HL-60/S4 treated with retinoic acid at 250 ng/mL for 4 days and 3 days (cell line): Measurements from ENCODE around the gene THSD1.
"Not testable (repeated sequence)": the region's sequence is repeated elsewhere in the genome, so short reads cannot be mapped to it uniquely, and the experiment has no call there.

ENCODE experiments used
- in situ Hi-C: fragments of 300-500 bp; cut with MboI; formaldehyde crosslinking; loops from 2 replicates; pipeline ENCODE4 v1.7.0; 2022; ENCODE audit warnings: low sequenced_read_pairs

THSD1 gene

DNA sequence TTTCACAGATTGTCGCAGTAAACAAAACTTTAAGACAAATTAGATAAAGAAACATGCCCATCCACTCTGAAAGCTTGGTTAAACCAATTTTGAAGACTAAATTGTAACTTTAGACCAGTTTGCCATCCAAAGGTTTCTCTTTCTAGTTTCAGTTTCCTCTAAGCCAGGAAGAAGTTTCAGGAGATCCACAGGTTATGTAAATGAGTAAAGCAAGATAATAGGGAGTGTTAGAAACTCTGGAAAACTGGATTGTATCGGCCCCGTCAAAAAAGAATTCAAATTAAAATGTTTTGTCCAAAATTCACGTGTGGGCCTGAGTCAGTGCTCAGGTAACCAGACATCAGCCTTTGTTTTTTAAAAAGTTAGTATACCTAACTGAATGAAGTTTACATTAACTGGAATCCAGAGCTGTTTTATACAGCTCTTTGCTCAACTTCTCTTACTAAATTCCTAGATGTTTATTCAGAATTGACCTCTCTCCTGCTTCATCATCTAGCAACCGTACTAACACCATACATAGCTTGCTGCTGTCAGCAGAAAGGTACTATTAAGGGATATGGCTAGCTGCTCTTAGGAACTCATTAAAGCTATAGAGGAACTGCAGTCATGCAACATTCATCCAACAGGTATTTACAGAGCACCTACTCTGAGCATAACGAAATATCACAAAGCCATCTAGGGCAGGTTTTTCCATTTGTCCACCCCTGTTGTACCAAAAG lies 43.6 kb downstream of the THSD1 start:
- in situ Hi-C loops, result not testable (repeated sequence)

DNA sequence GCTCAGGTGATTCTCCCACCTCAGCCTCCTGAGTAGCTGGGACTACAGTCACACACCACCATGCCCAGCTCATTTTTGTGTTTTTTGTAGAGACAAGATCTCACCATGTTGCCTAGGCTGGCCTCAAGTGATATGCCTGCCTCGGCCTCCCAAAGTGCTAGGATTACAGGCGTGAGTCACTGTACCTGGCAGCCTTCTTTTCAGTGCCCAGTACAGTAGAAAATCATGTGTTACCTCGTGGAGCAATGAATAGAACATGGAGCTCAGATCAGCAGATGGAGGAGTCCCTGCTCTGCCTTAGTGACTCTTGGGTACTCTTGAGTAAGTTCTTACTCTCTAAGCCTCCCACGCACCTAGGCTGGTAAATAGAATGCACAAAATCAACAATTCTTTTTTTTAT lies 44.7 kb downstream of the THSD1 start:
- in situ Hi-C loops, result no loop called here

DNA sequence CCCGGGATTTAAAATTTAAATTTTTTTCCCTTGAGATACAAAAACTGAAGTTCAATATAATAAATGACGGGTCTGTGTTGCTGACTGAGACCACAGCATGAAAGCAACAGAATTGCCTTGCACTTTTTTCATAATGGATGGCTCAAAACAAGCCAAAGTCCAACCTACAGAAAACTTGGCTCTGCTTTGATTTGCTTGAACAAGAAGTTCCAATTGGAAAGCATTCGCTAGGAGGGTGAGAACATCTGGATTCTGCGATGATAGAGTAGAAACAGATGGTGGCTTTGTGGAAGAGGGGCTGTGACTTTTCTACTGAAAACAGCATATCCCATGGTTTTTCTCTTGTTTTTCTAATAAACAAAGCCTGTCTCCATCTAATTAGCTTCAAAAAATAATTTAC lies 46.4 kb downstream of the THSD1 start:
- in situ Hi-C loops, result no loop called here

DNA sequence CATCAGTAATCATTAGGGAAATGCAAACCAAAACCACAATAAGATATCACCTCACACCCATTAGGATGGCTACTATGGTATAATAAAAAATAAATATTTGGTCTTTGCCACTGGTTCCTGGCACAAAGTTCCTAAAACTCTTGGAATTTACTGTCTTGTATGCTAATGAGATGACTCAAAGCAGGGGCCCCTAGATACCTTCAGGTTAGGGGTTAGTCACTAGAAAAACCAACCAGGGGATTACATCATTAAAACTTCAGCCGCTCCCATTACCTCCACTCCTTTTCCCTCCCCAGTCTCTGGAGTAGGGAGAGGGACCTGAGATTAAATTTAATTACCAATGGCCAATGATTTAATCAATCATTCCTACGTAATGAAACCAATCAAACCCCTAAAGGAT lies 49.6 kb downstream of the THSD1 start:
- in situ Hi-C loops, result no loop called here

DNA sequence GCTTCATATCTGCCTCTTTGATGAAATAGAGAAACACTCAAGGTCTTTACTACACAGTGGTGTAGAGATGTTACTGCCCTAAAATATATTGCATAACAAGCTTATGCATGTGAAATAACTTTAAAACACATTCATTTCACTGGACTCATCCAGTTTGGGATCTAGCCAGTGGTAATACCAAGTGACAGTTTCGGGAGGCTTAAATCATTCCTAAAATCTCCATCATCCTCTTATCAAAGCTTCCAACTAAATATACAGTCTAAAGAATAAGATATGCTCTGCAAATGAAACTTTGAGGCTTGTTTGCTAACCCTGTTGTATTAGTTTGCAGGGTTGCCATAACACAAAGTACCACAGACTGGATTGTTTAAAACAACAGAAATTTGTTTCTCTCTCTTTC lies 52.8 kb downstream of the THSD1 start:
- in situ Hi-C loops, result no loop called here

DNA sequence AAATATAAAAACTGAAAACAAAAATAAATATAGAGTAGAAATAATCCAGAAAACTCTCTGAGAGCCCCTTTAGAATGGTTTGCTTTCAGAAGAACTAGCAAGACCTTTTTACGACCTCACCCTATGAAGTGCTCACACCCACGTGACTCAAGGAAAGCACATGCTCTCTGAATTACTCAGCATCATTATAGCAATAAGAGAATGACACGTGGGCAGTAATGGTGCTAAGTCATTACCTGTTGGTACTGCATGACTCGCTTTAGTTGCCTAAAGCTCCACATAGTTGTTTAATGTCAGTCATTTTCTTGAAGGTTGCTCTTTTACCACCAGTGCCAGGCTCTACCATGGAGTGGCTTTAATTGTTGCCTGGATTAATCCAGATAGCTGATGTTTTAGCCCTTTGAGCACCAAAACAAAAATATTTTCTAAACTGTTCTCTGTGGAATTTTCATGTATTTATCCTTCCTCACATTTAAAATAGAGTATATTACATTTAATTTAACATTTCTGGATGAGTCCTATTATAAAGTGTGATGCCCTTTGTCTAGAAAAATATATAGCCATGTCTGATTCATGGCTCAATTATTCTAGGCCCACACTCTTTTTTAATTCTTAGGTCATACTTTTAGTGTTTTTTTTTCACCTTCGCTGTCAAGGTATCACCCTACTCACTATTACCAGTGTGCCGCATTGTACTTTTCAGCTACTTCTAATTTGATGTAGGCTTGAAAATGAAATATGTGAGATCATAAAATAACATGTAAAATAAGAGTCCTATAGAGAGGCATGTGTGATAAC lies 56.8 kb downstream of the THSD1 start:
- in situ Hi-C loops, result no loop called here

DNA sequence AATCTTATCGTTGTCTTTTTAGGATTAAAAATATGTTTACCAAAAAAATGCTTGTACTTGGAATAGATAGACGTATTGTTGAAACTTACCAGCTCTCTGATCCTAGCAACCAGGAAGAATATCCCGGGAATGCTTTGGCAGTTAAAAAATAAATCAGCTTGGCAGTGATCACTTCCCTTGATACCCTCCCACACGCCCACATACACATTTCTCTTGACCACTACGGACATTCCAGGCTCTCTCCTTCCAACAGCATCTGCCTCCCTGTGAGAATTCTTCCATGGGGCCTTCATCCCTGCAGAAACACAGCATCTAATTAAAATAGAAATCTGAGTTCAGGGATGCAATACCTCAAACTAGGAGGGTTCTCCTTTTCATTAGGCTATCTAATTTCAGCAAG lies 57.9 kb downstream of the THSD1 start:
- in situ Hi-C loops, result no loop called here

DNA sequence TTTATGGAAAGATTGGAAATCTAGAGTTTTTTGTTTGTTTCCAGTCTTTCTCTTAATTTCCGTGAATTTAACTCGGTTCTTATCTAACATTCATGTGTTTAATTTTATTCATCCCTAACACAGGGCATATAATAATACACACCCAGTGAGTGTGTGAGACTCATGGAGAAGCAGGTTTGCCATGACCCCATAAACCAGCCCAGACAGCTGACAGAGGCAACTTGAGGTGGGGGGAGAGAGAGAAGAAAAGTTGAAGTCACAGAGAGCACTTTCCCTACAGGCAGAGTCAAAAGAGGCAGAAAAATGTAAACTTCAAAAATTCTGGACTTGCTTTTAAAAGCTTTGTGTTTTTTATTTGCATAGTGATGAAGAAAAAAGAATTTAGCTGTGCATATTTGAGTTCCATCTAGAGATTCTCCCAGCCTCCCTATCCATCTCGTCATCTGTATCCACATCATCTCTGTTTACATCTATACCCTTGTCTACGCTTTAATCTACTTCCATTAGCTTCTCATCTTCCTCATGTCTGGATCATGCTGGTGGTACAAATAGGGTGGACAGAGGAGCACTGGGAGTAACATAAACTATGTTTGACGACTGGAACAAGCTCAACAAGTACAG lies 60.2 kb downstream of the THSD1 start:
- in situ Hi-C loops, result no loop called here

DNA sequence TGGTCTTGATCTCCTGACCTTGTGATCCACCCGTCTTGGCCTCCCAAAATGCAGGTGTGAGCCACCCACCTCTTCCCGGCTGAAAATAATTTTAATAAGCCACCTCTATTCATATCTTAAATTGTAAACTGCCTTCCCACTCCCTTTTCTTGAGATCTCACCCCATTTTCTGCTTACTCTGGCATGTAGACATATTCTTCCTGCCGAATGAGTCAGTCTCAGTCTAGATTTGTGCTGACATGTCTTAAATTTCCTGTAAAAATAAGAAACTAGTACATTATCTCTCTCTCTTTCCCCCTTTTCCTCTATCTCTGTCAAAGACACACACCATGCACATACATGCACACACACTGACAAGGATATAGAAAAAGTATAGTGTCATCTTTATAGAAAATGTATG lies 60.9 kb downstream of the THSD1 start:
- in situ Hi-C loops, result no loop called here

DNA sequence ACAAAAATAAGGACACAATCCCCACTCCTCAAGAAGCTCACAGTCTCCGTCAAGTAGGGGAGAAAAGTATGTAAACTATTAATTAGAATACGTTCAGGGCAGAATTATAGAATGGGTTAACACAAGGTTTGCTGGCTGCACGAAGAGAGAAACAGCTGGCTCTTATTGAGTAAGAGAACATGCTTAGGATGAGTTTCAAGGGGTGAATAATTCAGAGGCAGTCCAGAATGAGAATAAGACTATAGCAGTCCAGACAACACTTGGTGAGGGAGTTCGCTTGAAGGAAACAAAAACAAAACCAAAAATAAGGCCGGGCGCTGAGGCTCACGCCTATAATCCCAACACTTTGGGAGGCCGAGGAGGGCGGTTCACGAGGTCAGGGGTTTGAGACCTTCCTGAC lies 61.9 kb downstream of the THSD1 start:
- in situ Hi-C loops, result no loop called here

DNA sequence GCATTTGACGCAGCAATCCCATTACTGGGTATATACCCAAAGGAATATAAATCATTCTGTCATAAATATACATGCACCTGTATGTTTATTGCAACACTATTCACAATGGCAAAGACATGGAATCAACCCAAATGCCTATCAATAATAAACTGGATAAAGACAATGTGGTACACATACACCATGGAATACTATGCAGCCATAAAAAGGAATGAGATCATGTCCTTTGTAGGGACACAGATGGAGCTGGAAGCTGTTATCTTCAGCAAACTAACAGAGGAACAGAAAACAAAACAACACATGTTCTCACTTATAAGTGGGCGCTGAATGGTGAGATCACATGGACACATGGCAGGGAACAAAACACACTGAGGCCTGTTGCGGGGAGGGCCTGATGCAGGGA lies 63.8 kb downstream of the THSD1 start:
- in situ Hi-C loops, result not testable (repeated sequence)

DNA sequence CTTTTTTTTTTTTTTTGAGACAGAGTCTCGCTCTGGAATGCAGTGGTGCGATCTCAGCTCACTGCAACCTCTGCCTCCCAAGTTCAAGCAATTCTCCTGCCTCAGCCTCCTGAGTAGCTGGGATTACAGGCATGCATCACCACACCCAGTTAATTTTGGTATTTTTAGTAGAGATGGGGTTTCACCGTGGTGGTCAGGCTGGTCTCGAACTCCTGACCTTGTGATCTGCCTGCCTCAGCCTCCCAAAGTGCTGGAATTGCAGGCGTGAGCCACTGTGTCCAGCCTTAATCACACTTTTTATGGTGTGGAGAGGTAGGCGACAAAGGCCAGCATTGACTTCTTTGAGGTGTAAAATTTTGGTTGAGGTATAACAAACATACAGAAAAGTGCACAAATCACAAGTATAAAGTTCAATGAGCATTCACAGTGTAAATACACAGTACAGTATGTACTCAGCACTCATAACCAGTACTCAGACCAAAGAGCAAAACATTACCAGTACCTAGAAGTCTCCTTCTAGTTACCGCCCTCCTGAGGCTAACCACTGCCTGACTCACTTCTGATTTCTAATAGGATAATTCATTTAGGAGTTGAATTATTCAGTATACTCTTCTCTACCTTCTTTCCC lies 68.0 kb downstream of the THSD1 start:
- in situ Hi-C loops, result not testable (repeated sequence)

DNA sequence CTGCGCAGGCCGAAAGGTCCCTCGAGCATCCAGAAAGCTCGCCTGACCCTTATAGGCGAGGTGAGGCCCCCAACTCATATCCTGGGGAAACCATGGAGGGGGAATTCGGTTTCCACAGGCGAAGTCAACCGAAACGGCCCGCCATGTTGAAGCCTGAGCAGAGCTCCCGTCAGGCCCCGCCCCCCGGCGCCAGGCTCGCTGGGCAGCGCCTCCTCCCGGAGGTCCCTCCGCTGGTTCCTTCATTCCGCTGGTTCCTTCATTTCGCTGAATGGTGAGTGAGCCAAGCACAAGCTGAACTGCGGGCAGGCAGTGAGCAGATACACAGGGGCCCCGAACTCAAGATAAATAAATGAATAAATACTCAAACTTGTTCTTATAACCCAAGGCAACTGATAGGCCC lies 71.9 kb downstream of the THSD1 start:
- in situ Hi-C loops, result not testable (repeated sequence)

DNA sequence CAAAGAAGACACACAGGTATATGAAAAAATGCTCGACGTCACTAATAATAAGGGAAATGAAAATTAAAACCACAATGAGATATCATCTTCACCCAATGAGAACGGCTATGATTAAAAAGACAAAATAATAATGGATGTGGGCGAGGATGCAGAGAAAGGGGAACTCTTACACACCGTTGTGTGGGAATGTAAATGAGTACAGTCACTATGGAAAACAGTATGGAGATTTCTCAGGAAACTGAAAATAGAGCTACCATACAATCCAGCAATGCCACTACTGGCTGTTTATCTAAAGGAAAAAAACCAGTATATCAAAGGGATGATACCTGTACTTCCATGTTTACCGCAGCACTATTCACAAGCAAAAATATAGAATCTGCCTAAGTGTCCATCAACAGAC lies 74.1 kb downstream of the THSD1 start:
- in situ Hi-C loops, result not testable (repeated sequence)
